Vagina (tissue), 2 donors: ENCODE measurements around the gene RAC3.

Source experiments
- POLR2A ChIP-seq, 2 donors: fragments of 450-650 bp; IDR thresholded peaks; one replicate each; pipeline ENCODE4 v1.6.1; 2017; ENCODE audit warnings: antibody characterized with exemption in 2 of 2, mild to moderate bottlenecking in 2 of 2, moderate library complexity in 2 of 2
- POLR2AphosphoS5 ChIP-seq, 2 donors: sonication (generic); formaldehyde crosslinking; IDR thresholded peaks; one replicate each; pipeline ENCODE4 v1.9.0; 2017; ENCODE audit warnings: antibody characterized with exemption in 2 of 2, mild to moderate bottlenecking in 2 of 2, low read depth in 1 of 2; ENCODE audit not compliant: insufficient read depth in 1 of 2
- TF ChIP-seq, protein P1 (sequence below), 3 experiments: fragments of 450-650 bp in 2 of 3; fragments of 200-600 bp in 1 of 3; sonication (generic) in 1 of 3; IDR thresholded peaks; one replicate each; pipeline ENCODE4 v1.5.1; 2017 to 2019; ENCODE audit warnings: antibody characterized with exemption in 3 of 3, mild to moderate bottlenecking in 2 of 3, moderate library complexity in 2 of 3

DNA sequence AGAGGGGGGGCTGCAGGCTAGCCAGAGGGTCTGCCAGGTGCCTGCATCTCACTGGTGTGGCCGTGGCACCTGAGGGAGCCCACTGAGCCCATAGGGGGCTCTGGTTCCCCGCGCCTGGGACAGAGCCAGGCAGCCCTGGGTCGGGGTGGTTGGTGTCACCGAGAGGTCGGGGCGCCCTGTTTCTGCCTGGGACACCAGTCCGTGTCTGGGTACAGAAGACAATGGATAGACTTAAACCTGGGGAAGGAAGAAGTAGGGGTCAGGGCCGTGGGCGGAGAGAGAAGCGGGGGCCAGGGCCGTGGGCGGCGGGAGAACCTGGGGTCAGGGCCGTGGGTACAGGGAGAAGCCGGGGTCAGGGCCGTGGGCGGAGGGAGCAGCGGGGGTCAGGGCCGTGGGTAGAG is 17.1 kb downstream of the RAC3 start:
- TF ChIP-seq POLR2AphosphoS5 (IDR thresholded peaks at IDR 0.05; ENCODE audit: insufficient read depth in 1 of 2, low read depth in 1 of 2), result no peak
- TF ChIP-seq, protein P1, sequence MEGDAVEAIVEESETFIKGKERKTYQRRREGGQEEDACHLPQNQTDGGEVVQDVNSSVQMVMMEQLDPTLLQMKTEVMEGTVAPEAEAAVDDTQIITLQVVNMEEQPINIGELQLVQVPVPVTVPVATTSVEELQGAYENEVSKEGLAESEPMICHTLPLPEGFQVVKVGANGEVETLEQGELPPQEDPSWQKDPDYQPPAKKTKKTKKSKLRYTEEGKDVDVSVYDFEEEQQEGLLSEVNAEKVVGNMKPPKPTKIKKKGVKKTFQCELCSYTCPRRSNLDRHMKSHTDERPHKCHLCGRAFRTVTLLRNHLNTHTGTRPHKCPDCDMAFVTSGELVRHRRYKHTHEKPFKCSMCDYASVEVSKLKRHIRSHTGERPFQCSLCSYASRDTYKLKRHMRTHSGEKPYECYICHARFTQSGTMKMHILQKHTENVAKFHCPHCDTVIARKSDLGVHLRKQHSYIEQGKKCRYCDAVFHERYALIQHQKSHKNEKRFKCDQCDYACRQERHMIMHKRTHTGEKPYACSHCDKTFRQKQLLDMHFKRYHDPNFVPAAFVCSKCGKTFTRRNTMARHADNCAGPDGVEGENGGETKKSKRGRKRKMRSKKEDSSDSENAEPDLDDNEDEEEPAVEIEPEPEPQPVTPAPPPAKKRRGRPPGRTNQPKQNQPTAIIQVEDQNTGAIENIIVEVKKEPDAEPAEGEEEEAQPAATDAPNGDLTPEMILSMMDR (IDR thresholded peaks at IDR 0.05), result no peak
- no peak for TF ChIP-seq POLR2A (IDR thresholded peaks at IDR 0.05)
